ENCODE measurements around the gene CPAMD8.
A peak's percentile ranks its signal among the peaks of the same experiment; 100 is the strongest.

The CPAMD8 gene

DNA sequence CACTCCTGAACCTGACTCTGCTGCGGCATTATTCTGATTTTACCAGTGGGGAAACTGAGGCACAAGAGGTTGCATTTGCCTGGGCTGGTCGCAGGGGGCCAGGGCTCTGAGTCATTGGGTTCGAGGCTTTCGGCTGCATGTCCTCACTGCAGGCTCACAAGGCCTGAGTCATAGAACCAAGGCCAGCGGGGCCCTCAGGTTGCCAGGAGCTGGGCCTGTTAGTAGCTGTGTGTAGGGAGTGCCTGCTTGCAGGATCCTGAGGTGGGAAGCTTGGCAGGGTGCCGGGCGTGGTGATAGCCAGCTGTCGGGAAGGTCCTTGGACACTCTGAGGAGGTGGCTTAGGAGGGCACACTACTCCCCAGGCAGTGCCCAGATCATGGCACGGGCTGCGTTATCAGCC, 159.4 kb downstream of the CPAMD8 start:
- no peak for DNase-seq

DNA sequence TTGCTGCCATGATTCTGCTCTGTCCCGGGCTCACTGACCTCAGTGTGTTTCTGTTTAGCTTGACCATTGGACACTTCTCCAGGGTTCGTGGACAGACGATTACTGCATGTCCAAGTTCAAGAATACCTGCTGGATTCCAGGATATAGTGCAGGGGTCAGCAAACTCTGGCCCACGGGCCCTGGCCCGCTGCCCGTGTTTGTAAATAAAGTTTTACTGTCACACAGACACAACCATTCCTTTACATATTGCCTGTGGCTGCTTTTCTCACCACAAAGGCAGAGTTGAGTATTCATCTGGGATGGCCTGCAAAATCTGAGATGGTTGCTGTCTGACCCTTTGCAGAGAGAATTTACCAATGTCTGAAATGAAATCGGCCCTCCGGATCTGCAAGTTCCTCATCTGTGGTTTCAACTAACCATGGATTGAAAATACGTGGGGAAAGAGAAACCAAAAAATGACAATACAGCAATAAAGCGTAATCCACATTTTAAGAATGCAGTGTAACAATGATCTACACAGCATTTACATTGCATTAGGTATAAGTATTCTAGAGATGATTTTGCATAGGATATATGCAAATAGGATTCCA, 163.7 kb downstream of the CPAMD8 start:
- peak; percentile 47 for DNase-seq

DNA sequence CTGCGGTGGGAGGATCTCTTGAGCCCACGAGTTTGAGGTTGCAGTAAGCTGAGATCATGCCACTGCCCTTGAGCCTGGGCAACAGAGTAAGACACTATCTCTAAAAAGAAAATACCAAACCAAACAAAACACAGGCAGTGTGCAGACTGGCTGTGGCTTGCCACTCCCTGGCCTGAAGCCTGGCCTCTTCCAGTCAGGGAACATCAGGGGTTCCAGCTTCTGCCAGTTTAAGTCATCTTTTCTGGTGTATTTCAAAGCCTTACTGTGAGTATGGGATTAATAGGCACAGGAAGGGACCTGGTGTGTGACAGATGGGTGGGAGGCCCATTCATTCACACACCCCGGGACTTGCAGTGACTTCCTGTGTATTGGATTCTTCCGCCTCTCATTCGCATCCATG, 164.8 kb downstream of the CPAMD8 start:
- no peak for DNase-seq

DNA sequence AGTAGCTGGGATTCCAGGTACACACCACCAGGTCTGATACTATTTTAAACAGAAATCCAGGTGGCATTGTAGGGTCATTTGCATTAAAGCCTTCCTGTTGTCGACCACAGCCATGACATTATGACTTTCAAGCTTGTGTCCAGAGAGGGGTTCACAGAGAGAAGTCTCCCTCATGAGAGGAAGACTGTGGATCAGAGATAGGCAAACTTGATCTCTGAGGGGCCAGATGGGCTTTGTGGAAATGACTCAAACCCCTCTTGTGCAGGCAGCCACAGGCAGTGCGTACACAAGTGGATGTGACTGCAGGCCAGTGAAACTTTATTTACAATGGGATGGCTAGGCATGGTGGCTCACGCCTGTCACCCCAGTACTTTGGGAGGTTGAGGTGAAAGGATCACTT, 165.6 kb downstream of the CPAMD8 start:
- peak; percentile 41 for DNase-seq

DNA sequence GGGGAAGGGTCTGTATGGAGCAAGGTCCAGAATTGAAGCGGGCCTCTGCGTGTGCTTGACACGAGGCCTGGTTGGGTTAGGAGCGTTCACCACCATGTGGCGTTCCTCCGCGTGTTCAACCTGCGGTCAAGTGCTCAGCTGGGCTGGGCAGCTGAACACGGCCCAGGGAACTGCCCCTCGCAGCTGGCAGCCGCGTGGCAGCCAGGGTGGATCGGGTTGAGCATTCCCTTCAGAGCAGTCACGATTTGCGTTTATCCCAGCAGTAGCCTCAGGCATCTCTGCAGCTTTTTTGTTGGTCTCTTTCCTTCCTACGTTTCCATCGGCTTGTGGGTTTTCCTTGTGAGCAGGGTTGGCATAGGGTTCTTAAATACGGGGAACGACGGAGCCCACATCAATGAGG, 166.5 kb downstream of the CPAMD8 start:
- no peak for DNase-seq

DNA sequence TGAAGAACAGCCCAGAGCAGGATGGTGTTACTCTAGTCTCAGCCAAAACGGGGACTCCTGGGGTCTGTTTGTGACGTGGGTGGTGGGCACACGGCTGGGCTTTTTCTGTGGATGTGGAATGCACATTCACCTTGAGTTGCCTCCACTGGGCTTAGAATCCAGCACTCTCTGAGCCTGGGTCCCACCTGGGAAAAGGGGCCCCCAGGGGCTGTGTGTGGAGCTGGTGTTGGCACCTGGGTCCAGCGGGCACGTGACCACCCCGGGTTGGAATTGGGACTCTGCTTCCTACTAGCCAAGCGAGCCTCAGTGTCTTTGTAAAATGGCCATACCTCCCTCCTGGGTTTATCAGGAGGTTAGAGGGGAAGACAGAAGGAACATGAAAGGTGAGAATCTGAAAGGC, 167.0 kb downstream of the CPAMD8 start:
- DNase-seq: no peak

DNA sequence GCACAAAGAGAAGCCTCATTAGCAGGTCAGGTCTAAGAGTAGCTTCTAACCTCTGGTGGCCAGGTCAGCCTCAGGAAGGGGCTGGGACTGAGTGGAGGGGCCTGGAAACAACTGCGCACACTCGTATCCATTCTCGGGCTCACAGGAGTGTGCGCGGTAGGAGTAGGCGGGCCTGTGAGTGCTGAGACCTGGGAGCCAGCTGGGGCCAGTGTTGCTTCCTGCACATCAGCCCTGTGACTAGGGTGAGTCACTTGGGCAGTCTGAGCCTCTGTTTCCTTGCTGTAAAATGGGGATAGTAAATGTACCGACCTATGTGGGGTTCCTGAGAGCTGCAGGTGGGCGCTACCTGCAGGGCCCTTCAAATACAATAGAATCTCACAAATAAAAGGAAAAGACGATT, 170.5 kb downstream of the CPAMD8 start:
- no peak for DNase-seq

DNA sequence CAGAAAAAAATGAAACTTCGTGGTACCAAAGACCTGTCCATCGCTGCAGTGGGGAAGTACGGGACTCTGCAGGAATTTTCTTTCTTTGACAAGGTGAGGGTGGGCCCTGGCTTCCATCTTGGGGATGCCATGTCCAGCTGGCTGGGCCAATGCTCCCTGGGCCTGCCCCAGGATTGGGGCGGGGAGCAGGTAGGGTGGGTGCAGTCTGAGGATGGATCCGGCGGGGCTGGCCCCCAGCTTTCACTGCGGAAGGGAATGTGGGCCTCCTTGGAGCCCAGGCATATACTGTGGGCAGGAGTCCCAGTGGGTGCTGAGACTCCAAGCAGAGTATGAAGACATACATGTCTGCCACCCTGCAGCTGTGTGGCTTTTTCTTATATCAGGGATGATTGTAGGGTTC, 173.5 kb downstream of the CPAMD8 start:
- DNase-seq: no peak

DNA sequence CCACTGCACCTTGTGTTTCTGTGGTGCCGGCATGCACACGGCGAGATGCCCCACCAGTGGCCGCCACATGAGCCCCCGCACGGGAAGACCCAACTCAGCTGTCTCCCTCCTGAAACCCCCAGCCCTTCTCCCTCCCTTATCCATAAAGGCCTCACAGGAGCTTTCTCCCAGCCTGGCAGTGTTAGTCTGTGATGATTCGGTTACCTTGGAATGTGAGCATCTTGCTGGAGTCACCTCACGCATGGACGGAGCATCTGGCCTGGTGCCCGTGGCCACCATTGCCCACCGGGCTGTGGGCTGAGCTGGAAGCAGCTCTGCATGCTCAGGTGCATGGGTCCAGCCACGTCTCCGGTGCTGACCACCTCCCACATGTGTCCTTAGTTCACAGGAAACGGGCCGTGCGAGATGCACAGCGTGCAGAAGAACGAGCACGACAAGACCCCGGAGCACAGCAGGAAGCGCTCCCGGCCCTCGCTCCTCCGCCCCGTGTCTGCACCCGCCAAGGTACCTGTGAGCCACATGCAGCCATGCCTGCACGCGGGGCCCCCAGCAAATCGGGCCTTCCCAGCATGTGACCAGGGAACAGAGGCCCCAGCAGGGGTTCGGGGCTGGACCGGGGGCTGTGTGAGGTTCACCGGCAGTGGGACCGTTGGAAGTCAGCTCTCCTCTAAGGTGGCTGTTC, 175.4 kb downstream of the CPAMD8 start:
- DNase-seq: no peak

DNA sequence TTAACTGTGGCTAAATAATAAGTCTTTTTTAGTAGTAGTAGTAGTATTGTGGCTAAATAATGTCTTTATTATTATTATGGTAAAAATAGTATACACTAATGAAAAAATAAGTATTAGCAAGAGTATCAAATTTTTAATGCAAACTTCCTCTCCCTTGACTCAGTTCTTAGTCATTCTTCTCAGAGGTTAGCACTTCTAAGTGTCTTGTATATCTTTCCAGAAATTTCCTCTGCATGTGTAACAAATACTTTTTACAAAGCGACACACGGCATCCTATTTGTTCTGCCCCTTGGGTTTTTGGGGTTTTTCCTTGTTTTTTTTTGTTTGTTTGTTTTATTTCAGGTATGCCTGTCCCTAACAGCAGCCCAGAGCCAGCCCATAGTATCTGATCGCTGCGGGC, 176.5 kb downstream of the CPAMD8 start:
- DNase-seq: no peak

DNA sequence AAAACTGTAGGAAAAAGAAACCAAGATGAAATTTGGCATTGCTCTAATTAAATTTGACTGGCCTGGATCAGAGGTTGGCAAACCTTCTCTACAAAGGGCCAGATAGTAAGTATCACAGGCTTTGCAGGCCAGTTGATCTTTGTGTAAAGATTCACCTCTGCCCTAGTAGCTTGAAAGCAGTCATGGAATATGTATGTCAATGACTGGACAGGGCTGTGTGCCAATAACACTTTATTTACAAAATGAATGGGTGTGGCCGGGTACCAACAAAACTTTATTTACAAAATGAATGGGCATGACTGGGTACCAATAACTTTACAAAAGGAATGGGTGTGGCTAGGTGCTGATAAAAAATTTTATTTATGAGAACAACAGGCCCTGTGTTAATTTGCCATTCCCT, 177.4 kb downstream of the CPAMD8 start:
- DNase-seq: no peak

DNA sequence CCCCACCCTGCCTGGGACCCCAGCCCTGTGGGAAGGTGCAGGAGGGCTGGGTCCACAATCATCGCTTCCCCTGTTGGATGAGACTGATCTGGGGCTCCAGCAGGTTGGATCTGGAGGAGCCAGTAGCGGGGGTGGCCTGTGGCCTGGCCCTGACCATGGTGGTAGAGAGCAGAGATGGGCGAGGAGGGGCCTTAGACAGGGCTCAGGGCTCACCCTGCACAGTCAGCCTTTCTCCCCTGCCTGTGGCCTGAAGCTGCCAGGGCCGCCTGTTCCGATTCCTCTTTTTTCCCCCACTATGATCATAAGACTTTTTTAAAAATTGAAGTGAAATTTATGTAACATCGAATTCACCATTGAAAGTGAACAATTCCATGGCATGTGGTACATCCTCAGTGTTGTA, 179.2 kb downstream of the CPAMD8 start:
- DNase-seq: no peak

DNA sequence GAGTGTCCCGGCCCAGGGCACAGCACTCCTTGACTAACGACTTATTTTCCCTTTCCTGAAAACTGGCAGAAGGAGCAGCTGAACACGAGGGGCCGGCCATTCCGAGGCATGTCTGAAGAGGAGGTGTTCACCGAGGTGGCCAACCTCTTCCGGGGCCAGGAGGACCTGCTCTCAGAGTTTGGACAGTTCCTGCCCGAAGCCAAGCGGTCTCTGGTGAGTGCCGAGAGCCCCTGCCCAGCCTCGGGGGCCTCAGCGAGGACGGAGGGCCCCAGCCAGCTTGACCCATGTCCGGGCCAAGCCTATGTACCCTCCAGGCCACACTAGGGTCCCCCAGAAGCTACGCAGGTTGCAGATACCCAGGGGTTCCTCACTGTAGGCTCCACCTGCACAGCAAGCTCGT, 179.7 kb downstream of the CPAMD8 start:
- no peak for DNase-seq

Data from hematopoietic multipotent progenitor cell treated with erythropoietin and hydrocortisone succinate and interleukin-3 and kit ligand, for 6 days (in vitro differentiated cells).